Duodenal mucosa (tissue), 2 donors: Measurements from ENCODE around the gene ARMCX4.

Experiments used
- H3K27ac ChIP-seq: one replicate; pipeline ENCODE4 v1.7.0; 2013; ENCODE audit warnings: low read depth, low read length
- H3K27me3 ChIP-seq, 2 donors: one replicate each; pipeline ENCODE4 v1.7.0; 2013; ENCODE audit warnings: low read length in 2 of 2, control low read depth in 1 of 2; ENCODE audit not compliant: insufficient read depth in 2 of 2, control insufficient read depth in 1 of 2
- H3K36me3 ChIP-seq, 2 donors: one replicate each; pipeline ENCODE4 v1.7.0; 2013; ENCODE audit warnings: low read length in 2 of 2, control low read depth in 1 of 2; ENCODE audit not compliant: insufficient read depth in 2 of 2, control insufficient read depth in 1 of 2
- H3K4me1 ChIP-seq, 2 donors: one replicate each; pipeline ENCODE4 v1.7.0; 2013; ENCODE audit warnings: low read length in 2 of 2, control low read depth in 1 of 2; ENCODE audit not compliant: insufficient read depth in 2 of 2, control insufficient read depth in 1 of 2
- H3K4me3 ChIP-seq, 2 donors: one replicate each; pipeline ENCODE4 v1.7.0; 2013; ENCODE audit warnings: low read length in 2 of 2, low read depth in 1 of 2
- H3K9ac ChIP-seq, 2 donors: one replicate each; pipeline ENCODE4 v1.7.0; 2013; ENCODE audit warnings: low read length in 2 of 2, low read depth in 1 of 2
- H3K9me3 ChIP-seq, 2 donors: one replicate each; pipeline ENCODE4 v1.7.0; 2013; ENCODE audit warnings: low read length in 2 of 2, control low read depth in 1 of 2; ENCODE audit not compliant: control insufficient read depth in 1 of 2

Gene ARMCX4

GRCh38 chrX:101485212-101485949, at the start of gene ARMCX4:
ARMCX4 (plus strand) TSS chrX:101485456; CDS start chrX:101488590, 3,134 bp downstream.
- Histone ChIP-seq H3K9ac (no peak within 1 kb of the TSS), H3K27ac (no peak within 1 kb of the TSS), H3K4me1 (no peaks in the 10 kb centered on the region), H3K9me3 (no peaks in the 10 kb centered on the region), H3K4me3 (peak within 1 kb of the TSS; percentile 40 to 48), H3K27me3 (no peaks in the 10 kb centered on the region), H3K36me3 (no peaks in the 10 kb centered on the region)

GRCh38 chrX:101442085-101442484, 43.2 kb upstream of the ARMCX4 start:
- Histone ChIP-seq H3K9me3 (no peaks in the 10 kb centered on the region), H3K27me3 (no peaks in the 10 kb centered on the region), H3K9ac (no peak overlapping the region), H3K4me3 (no peak overlapping the region), H3K36me3 (peaks cover 6 to 18% of the 10 kb centered on the region in 2 donors), H3K27ac (no peak overlapping the region), H3K4me1 (no peaks in the 10 kb centered on the region)

GRCh38 chrX:101449279-101449678, 36.0 kb upstream of the ARMCX4 start:
- Histone ChIP-seq H3K4me3 (no peak overlapping the region), H3K9me3 (no peaks in the 10 kb centered on the region), H3K4me1 (no peaks in the 10 kb centered on the region), H3K27ac (no peak overlapping the region), H3K9ac (no peak overlapping the region), H3K36me3 (peaks cover 0 to 3% of the 10 kb centered on the region in 2 donors), H3K27me3 (no peaks in the 10 kb centered on the region)

GRCh38 chrX:101450085-101450484, 35.2 kb upstream of the ARMCX4 start:
- Histone ChIP-seq H3K27me3 (no peaks in the 10 kb centered on the region), H3K9ac (no peak overlapping the region), H3K4me1 (no peaks in the 10 kb centered on the region), H3K4me3 (no peak overlapping the region), H3K27ac (no peak overlapping the region), H3K36me3 (peaks cover 0 to 3% of the 10 kb centered on the region in 2 donors), H3K9me3 (no peaks in the 10 kb centered on the region)

- Histone ChIP-seq H3K36me3 (peaks cover 0 to 3% of the 10 kb centered on the region in 2 donors), H3K4me1 (no peaks in the 10 kb centered on the region), H3K9me3 (no peaks in the 10 kb centered on the region), H3K9ac (no peak overlapping the region), H3K27me3 (no peaks in the 10 kb centered on the region), H3K4me3 (no peak overlapping the region), H3K27ac (no peak overlapping the region)
Observed at GRCh38 chrX:101450961-101451360, 34.3 kb upstream of the ARMCX4 start.

GRCh38 chrX:101452056-101452455, 33.2 kb upstream of the ARMCX4 start:
- H3K9me3 ChIP-seq, result no peaks in the 10 kb centered on the region

GRCh38 chrX:101460669-101461068, 24.6 kb upstream of the ARMCX4 start:
- H3K27me3 ChIP-seq, result no peaks in the 10 kb centered on the region
- H3K9ac ChIP-seq, result no peak overlapping the region
- H3K27ac ChIP-seq, result no peak overlapping the region
- no peaks in the 10 kb centered on the region for H3K4me1 ChIP-seq
- no peaks in the 10 kb centered on the region for H3K36me3 ChIP-seq
- H3K4me3 ChIP-seq, result no peak overlapping the region
- no peaks in the 10 kb centered on the region for H3K9me3 ChIP-seq

More at GRCh38 chrX:101452056-101452455, 33.2 kb upstream of the ARMCX4 start:
- Histone ChIP-seq H3K4me1 (no peaks in the 10 kb centered on the region), H3K4me3 (no peak overlapping the region), H3K9ac (no peak overlapping the region), H3K27ac (no peak overlapping the region), H3K36me3 (peaks cover 0 to 3% of the 10 kb centered on the region in 2 donors), H3K27me3 (no peaks in the 10 kb centered on the region)

- H3K27me3 ChIP-seq, result no peaks in the 10 kb centered on the region
- H3K4me1 ChIP-seq, result no peaks in the 10 kb centered on the region
- no peak overlapping the region for H3K27ac ChIP-seq
- H3K36me3 ChIP-seq, result no peaks in the 10 kb centered on the region
- H3K4me3 ChIP-seq, result no peak overlapping the region
- H3K9me3 ChIP-seq, result no peaks in the 10 kb centered on the region
- H3K9ac ChIP-seq, result no peak overlapping the region
Observed at GRCh38 chrX:101462892-101463291, 22.4 kb upstream of the ARMCX4 start.

GRCh38 chrX:101478366-101478765, 6.9 kb upstream of the ARMCX4 start:
- Histone ChIP-seq H3K4me1 (no peaks in the 10 kb centered on the region), H3K9me3 (no peaks in the 10 kb centered on the region)

GRCh38 chrX:101482296-101482695, 3.0 kb upstream of the ARMCX4 start:
- Histone ChIP-seq H3K36me3 (no peaks in the 10 kb centered on the region), H3K27ac (no peak overlapping the region), H3K27me3 (no peaks in the 10 kb centered on the region), H3K4me1 (no peaks in the 10 kb centered on the region), H3K4me3 (no peak overlapping the region), H3K9me3 (no peaks in the 10 kb centered on the region), H3K9ac (no peak overlapping the region)

More at GRCh38 chrX:101478366-101478765, 6.9 kb upstream of the ARMCX4 start:
- Histone ChIP-seq H3K4me3 (no peak overlapping the region), H3K27me3 (no peaks in the 10 kb centered on the region), H3K9ac (no peak overlapping the region), H3K36me3 (no peaks in the 10 kb centered on the region), H3K27ac (no peak overlapping the region)
